HCT116 (cell line): ENCODE results near the gene HIGD2B. TPM values are rescaled to one million over a fixed set of nuclear protein-coding genes. Genes with fewer than 3 reads are reported as not detected.

Experiments used
- ATAC-seq: fragments of 200-7000 bp; cut with Tn5 transposase; 2 replicates; pipeline ENCODE4 v1.9.1; 2020; ENCODE audit warnings: mild to moderate bottlenecking, moderate library complexity
- BruUV-seq: library from RNA; stranded (reverse); fragments of 400-500 nt; replicated peaks from 2 replicates; lab custom pipeline; 2021; lab: Mats Ljungman, UMichigan
- CTCF ChIA-PET: fragments of 300-600 bp; sonication (Branson Sonifier 250); formaldehyde crosslinking; loops from one replicate; lab custom pipeline; 2021; ENCODE audit warnings: antibody characterized with exemption; lab: Charles Lee
- POLR2A ChIA-PET: fragments of 300-600, 350-600 bp; sonication (Branson Sonifier 250); formaldehyde crosslinking; loops from one replicate; lab custom pipeline; 2021; ENCODE audit warnings: antibody characterized with exemption; lab: Charles Lee
- RAD21 ChIA-PET, 2 experiments: fragments of 300-600 bp; sonication (Branson Sonifier 250); formaldehyde crosslinking; loops; one replicate each; lab custom pipeline; 2023; ENCODE audit warnings: low total read pairs in 2 of 2; ENCODE audit not compliant: uncharacterized antibody in 2 of 2, unreplicated experiment in 2 of 2, low non-redundant PET in 1 of 2; lab: Charles Lee
- DNase-seq: peaks from one replicate; pipeline ENCODE4 v3.0.0-alpha.2; 2010; ENCODE audit warnings: low read depth, low spot score
- H2AFZ ChIP-seq: fragments of 200-600 bp; shearing (Covaris generic), sonication (generic); 2 replicates; pipeline ENCODE4 v1.6.1; 2017; ENCODE audit warnings: low read depth, mixed run types, mixed read lengths, antibody characterized with exemption, low read length; ENCODE audit not compliant: poor library complexity, severe bottlenecking
- H3K27ac ChIP-seq: 2 replicates; pipeline ENCODE4 v1.5.1; 2012; ENCODE audit warnings: low read depth, low read length
- H3K27me3 ChIP-seq: fragments of 200-600 bp; sonication (generic); 2 replicates; pipeline ENCODE4 v1.6.1; 2016; ENCODE audit warnings: mixed run types, low read length, mixed read lengths; ENCODE audit not compliant: insufficient read depth
- H3K36me3 ChIP-seq, 2 experiments: fragments of 200-500 bp in 1 of 2; fragments of 200-600 bp in 1 of 2; sonication (Bioruptor generic) in 1 of 2; sonication (generic) in 1 of 2; 2 replicates each; pipeline versions ENCODE4 v1.5.1 to v1.6.1; 2014 to 2016; ENCODE audit warnings: low read length in 2 of 2, inconsistent platforms in 1 of 2, mixed read lengths in 1 of 2, mixed run types in 1 of 2; ENCODE audit not compliant: insufficient read depth in 2 of 2, control insufficient read depth in 1 of 2
- H3K4me1 ChIP-seq, 2 experiments: fragments of 200-600 bp in 1 of 2; sonication (generic) in 1 of 2; 2 replicates each; pipeline versions ENCODE4 v1.5.1 to v1.6.1; 2012 to 2017; ENCODE audit warnings: low read length in 2 of 2, inconsistent platforms in 1 of 2, mild to moderate bottlenecking in 1 of 2, mixed read lengths in 1 of 2, mixed run types in 1 of 2, moderate library complexity in 1 of 2; ENCODE audit not compliant: insufficient read depth in 2 of 2, control insufficient read depth in 1 of 2
- H3K4me2 ChIP-seq: fragments of 200-600 bp; sonication (generic); 2 replicates; pipeline ENCODE4 v1.6.1; 2017; ENCODE audit warnings: mixed run types, low read length, mixed read lengths
- H3K4me3 ChIP-seq, 2 experiments: fragments of 200-600 bp in 1 of 2; sonication (generic) in 1 of 2; replicated peaks in 1 of 2; 2 replicates each; pipeline ENCODE4 v1.5.1; 2011 to 2016; ENCODE audit warnings: low read length in 2 of 2, control low read depth in 1 of 2, low read depth in 1 of 2, mild to moderate bottlenecking in 1 of 2, mixed read lengths in 1 of 2, mixed run types in 1 of 2
- H3K79me2 ChIP-seq: fragments of 200-600 bp; sonication (generic); 2 replicates; pipeline ENCODE4 v1.6.1; 2017; ENCODE audit warnings: mild to moderate bottlenecking, mixed run types, low read length, moderate library complexity, mixed read lengths; ENCODE audit not compliant: insufficient read depth
- H3K9ac ChIP-seq: fragments of 200-600 bp; sonication (generic); 2 replicates; pipeline ENCODE4 v1.6.1; 2016; ENCODE audit warnings: low read length, mixed read lengths
- H3K9me2 ChIP-seq: fragments of 200-600 bp; sonication (generic), shearing (Covaris generic); 2 replicates; pipeline ENCODE4 v1.6.1; 2017; ENCODE audit warnings: mixed run types, mild to moderate bottlenecking, moderate library complexity; ENCODE audit not compliant: insufficient read depth
- H3K9me3 ChIP-seq, 2 experiments: fragments of 200-500 bp in 1 of 2; fragments of 200-600 bp in 1 of 2; sonication (Bioruptor generic) in 1 of 2; sonication (generic) in 1 of 2; 2 replicates each; pipeline ENCODE4 v1.6.1; 2014 to 2017; ENCODE audit warnings: low read length in 2 of 2, mixed read lengths in 2 of 2, inconsistent platforms in 1 of 2, low read depth in 1 of 2, mild to moderate bottlenecking in 1 of 2, mixed run types in 1 of 2, moderate library complexity in 1 of 2; ENCODE audit not compliant: control insufficient read depth in 1 of 2, insufficient read depth in 1 of 2
- H4K20me1 ChIP-seq: fragments of 200-600 bp; sonication (generic), shearing (Covaris generic); 2 replicates; pipeline ENCODE4 v1.6.1; 2017; ENCODE audit warnings: mixed run types, mild to moderate bottlenecking, moderate library complexity; ENCODE audit not compliant: insufficient read depth
- CBX3 ChIP-seq: IDR thresholded peaks from 2 replicates; pipeline ENCODE4 v1.6.1; 2012; ENCODE audit warnings: low read depth
- EGR1 ChIP-seq: IDR thresholded peaks from 2 replicates; pipeline ENCODE4 v1.6.1; 2012; ENCODE audit warnings: low read depth
- JUND ChIP-seq: IDR thresholded peaks from 2 replicates; pipeline ENCODE4 v1.6.1; 2012
- POLR2A ChIP-seq: IDR thresholded peaks from 2 replicates; pipeline ENCODE4 v1.7.0; 2011; ENCODE audit warnings: borderline replicate concordance; ENCODE audit not compliant: insufficient read depth, insufficient read length; ENCODE audit errors: extremely low read depth
- POLR2AphosphoS5 ChIP-seq: IDR thresholded peaks from 2 replicates; pipeline ENCODE4 v1.6.1; 2011; ENCODE audit warnings: mild to moderate bottlenecking, low read depth, low read length, moderate library complexity
- SP1 ChIP-seq: IDR thresholded peaks from 2 replicates; pipeline ENCODE4 v1.6.1; 2012; ENCODE audit warnings: low read depth
- SRF ChIP-seq: IDR thresholded peaks from 2 replicates; pipeline ENCODE4 v1.6.1; 2012; ENCODE audit warnings: low read depth
- TCF7L2 ChIP-seq: IDR thresholded peaks from 2 replicates; pipeline ENCODE4 v1.7.0; 2011; ENCODE audit warnings: borderline replicate concordance, inconsistent platforms; ENCODE audit not compliant: insufficient read depth, insufficient read length; ENCODE audit errors: extremely low read depth
- intact Hi-C: fragments of 100-400 bp; cut with micrococcal nuclease; formaldehyde crosslinking; loops from 2 replicates; pipeline ENCODE4 v1.10.0; 2022
- total RNA-seq: library from RNA; stranded (reverse); gene quantifications from one replicate; pipeline ENCODE4 v1.2.1, GENCODE V29; 2021; ENCODE audit not compliant: unreplicated experiment
- TF ChIP-seq, protein P1 (sequence below): IDR thresholded peaks from 2 replicates; pipeline ENCODE4 v1.6.1; 2012; ENCODE audit warnings: low read depth
- TF ChIP-seq, protein P2 (sequence below), 3 experiments: fragments of 200-600 bp in 1 of 3; sonication (generic) in 1 of 3; IDR thresholded peaks in 2 of 3; conservative IDR thresholded peaks in 1 of 3; 2 replicates each; pipeline ENCODE4 v1.5.1; 2012 to 2017; ENCODE audit warnings: low read depth in 2 of 3, low read length in 2 of 3, antibody characterized with exemption in 1 of 3, borderline replicate concordance in 1 of 3, control low read depth in 1 of 3, mild to moderate bottlenecking in 1 of 3, mixed read lengths in 1 of 3, mixed run types in 1 of 3, moderate library complexity in 1 of 3; ENCODE audit not compliant: insufficient read depth in 1 of 3
- TF ChIP-seq, protein P3 (sequence below): IDR thresholded peaks from 2 replicates; pipeline ENCODE4 v1.6.1; 2012
- TF ChIP-seq, protein P4 (sequence below): IDR thresholded peaks from 2 replicates; pipeline ENCODE4 v1.6.1; 2011; ENCODE audit warnings: mild to moderate bottlenecking, low read length, moderate library complexity; ENCODE audit not compliant: insufficient replicate concordance; ENCODE audit errors: extremely low read depth

The HIGD2B gene
- total RNA-seq, 1 experiment from 2014 or later, result 0.27 TPM

DNA sequence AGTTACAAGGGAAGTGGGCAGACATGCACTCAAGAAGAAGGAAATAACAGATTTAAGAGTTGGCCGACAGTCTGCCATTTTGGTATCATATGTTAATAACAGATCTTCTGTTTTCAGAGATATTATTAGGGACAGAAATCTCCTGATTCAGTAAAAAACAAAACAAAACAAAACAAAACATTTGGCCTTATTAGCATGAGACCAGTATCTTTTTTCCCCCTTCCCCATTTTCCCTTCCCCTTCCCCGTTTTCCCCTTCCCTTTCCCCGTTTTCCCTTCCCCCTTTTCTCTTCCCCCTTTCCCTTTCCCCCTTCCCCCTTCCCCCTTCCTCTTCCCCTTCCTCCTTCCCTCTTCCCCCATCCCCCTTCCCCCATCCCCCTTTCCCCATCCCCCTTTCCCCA lies 39.5 kb upstream of the HIGD2B start (continued):
- TF ChIP-seq, protein P1, sequence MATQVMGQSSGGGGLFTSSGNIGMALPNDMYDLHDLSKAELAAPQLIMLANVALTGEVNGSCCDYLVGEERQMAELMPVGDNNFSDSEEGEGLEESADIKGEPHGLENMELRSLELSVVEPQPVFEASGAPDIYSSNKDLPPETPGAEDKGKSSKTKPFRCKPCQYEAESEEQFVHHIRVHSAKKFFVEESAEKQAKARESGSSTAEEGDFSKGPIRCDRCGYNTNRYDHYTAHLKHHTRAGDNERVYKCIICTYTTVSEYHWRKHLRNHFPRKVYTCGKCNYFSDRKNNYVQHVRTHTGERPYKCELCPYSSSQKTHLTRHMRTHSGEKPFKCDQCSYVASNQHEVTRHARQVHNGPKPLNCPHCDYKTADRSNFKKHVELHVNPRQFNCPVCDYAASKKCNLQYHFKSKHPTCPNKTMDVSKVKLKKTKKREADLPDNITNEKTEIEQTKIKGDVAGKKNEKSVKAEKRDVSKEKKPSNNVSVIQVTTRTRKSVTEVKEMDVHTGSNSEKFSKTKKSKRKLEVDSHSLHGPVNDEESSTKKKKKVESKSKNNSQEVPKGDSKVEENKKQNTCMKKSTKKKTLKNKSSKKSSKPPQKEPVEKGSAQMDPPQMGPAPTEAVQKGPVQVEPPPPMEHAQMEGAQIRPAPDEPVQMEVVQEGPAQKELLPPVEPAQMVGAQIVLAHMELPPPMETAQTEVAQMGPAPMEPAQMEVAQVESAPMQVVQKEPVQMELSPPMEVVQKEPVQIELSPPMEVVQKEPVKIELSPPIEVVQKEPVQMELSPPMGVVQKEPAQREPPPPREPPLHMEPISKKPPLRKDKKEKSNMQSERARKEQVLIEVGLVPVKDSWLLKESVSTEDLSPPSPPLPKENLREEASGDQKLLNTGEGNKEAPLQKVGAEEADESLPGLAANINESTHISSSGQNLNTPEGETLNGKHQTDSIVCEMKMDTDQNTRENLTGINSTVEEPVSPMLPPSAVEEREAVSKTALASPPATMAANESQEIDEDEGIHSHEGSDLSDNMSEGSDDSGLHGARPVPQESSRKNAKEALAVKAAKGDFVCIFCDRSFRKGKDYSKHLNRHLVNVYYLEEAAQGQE, result no peak
- TF ChIP-seq POLR2AphosphoS5, result no peak
- no peak for TF ChIP-seq SRF

DNA sequence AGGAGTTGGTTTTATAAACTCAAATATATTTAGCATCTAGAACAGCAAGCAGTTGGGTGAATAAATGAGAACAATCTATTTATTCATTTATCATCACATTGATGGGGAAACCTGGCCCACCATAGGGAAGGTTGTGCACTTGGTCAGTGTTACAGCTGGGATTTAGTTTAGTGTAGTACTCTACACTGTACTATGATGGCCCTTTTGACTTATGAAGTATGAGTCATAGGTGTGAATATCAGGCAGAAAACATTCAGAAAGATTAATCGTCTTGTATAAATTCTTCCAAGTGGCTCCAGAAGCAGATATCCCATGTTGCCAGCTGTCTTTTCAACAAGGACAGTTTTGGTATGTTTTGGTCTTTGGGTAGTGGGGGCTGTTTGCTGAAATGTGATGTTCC lies 38.0 kb upstream of the HIGD2B start:
- no peak overlapping the region for H3K9ac ChIP-seq
- no peak overlapping the region for H2AFZ ChIP-seq
- ChIA-PET RAD21 (no interaction called here), CTCF (interaction anchor here (1.3 to 3.5 kb wide), 3 partner anchors 124 to 550 kb away, joined by 4 to 23 read pairs (median 21); no protein-coding TSS in a partner anchor), POLR2A (no interaction called here)
- DNase-seq (no peak), ATAC-seq (no peak)
- no peak overlapping the region for H3K4me2 ChIP-seq
- TF ChIP-seq JUND, result no peak
- TF ChIP-seq SP1, result no peak
- TF ChIP-seq, protein P2, sequence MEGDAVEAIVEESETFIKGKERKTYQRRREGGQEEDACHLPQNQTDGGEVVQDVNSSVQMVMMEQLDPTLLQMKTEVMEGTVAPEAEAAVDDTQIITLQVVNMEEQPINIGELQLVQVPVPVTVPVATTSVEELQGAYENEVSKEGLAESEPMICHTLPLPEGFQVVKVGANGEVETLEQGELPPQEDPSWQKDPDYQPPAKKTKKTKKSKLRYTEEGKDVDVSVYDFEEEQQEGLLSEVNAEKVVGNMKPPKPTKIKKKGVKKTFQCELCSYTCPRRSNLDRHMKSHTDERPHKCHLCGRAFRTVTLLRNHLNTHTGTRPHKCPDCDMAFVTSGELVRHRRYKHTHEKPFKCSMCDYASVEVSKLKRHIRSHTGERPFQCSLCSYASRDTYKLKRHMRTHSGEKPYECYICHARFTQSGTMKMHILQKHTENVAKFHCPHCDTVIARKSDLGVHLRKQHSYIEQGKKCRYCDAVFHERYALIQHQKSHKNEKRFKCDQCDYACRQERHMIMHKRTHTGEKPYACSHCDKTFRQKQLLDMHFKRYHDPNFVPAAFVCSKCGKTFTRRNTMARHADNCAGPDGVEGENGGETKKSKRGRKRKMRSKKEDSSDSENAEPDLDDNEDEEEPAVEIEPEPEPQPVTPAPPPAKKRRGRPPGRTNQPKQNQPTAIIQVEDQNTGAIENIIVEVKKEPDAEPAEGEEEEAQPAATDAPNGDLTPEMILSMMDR (IDR thresholded peaks at IDR 0.05 in 2 of 3, conservative IDR thresholded peaks at IDR 0.05 in 1 of 3; ENCODE audit: borderline replicate concordance in 1 of 3, insufficient read depth in 1 of 3, low read depth in 2 of 3, low read length in 2 of 3), result no peak
- TF ChIP-seq, protein P1, result no peak
- TF ChIP-seq SRF, result no peak
- TF ChIP-seq, protein P3, sequence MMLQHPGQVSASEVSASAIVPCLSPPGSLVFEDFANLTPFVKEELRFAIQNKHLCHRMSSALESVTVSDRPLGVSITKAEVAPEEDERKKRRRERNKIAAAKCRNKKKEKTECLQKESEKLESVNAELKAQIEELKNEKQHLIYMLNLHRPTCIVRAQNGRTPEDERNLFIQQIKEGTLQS, result no peak
- no peak for TF ChIP-seq TCF7L2
- TF ChIP-seq, protein P4, sequence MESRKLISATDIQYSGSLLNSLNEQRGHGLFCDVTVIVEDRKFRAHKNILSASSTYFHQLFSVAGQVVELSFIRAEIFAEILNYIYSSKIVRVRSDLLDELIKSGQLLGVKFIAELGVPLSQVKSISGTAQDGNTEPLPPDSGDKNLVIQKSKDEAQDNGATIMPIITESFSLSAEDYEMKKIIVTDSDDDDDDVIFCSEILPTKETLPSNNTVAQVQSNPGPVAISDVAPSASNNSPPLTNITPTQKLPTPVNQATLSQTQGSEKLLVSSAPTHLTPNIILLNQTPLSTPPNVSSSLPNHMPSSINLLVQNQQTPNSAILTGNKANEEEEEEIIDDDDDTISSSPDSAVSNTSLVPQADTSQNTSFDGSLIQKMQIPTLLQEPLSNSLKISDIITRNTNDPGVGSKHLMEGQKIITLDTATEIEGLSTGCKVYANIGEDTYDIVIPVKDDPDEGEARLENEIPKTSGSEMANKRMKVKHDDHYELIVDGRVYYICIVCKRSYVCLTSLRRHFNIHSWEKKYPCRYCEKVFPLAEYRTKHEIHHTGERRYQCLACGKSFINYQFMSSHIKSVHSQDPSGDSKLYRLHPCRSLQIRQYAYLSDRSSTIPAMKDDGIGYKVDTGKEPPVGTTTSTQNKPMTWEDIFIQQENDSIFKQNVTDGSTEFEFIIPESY, result no peak
- TF ChIP-seq EGR1, result no peak
- TF ChIP-seq POLR2A, result no peak
- no peak for TF ChIP-seq POLR2AphosphoS5
- no peak for TF ChIP-seq CBX3
- H3K9me3 ChIP-seq, result no peaks in the 10 kb centered on the region
- no peaks in the 10 kb centered on the region for H3K36me3 ChIP-seq
- no peaks in the 10 kb centered on the region for H3K79me2 ChIP-seq
- no peaks in the 10 kb centered on the region for H3K9me2 ChIP-seq
- H3K4me3 ChIP-seq, result no peak overlapping the region
- no peaks in the 10 kb centered on the region for H3K4me1 ChIP-seq
- BruUV-seq, result no TSS peak
- H4K20me1 ChIP-seq, result no peaks in the 10 kb centered on the region
- intact Hi-C loops, result loop anchor here (5.0 to 10.0 kb wide), 2 partner anchors 521 to 543 kb away; no protein-coding TSS in a partner anchor
- H3K27ac ChIP-seq, result no peak overlapping the region
- no peaks in the 10 kb centered on the region for H3K27me3 ChIP-seq
